GM12875 (cell line): ENCODE results near the gene ZNF823.

Experiments
- H3K4me3 ChIP-seq: one replicate; pipeline ENCODE4 v1.5.1; 2011; ENCODE audit warnings: low read depth, low read length, control low read depth
- CTCF ChIP-seq: IDR thresholded peaks from 2 replicates; pipeline ENCODE4 v1.5.1; 2011; ENCODE audit warnings: low read depth, mild to moderate bottlenecking, control low read depth, inconsistent platforms, low read length, moderate library complexity, borderline replicate concordance; ENCODE audit not compliant: insufficient read depth

The ZNF823 gene

GRCh38 chr19:11736696-11737095 is 2.0 kb downstream of the ZNF823 start:
- no peak overlapping the region for H3K4me3 ChIP-seq
- TF ChIP-seq CTCF = no peak

- no peak overlapping the region for H3K4me3 ChIP-seq
- no peak for TF ChIP-seq CTCF
Measured at GRCh38 chr19:11735375-11735774, 3.4 kb downstream of the ZNF823 start.

- no peak overlapping the region for H3K4me3 ChIP-seq
- no peak for TF ChIP-seq CTCF
Measured at GRCh38 chr19:11729586-11729985, 9.2 kb downstream of the ZNF823 start.

GRCh38 chr19:11722414-11722813 is 16.3 kb downstream of the ZNF823 start:
- no peak overlapping the region for H3K4me3 ChIP-seq
- no peak for TF ChIP-seq CTCF

- no peak overlapping the region for H3K4me3 ChIP-seq
- no peak for TF ChIP-seq CTCF
Measured at GRCh38 chr19:11721681-11722080, 17.1 kb downstream of the ZNF823 start.

GRCh38 chr19:11710313-11710712 is 28.4 kb downstream of the ZNF823 start:
- no peak overlapping the region for H3K4me3 ChIP-seq
- no peak for TF ChIP-seq CTCF

GRCh38 chr19:11708457-11708856 is 30.3 kb downstream of the ZNF823 start:
- TF ChIP-seq CTCF = no peak
- H3K4me3 ChIP-seq = no peak overlapping the region
